K562 (cell line): ENCODE results near the gene ICAM1. TPM values are rescaled to one million over a fixed set of nuclear protein-coding genes. Genes with fewer than 3 reads are reported as not detected.

Source experiments
- BMI1 ChIP-seq: fragments of 150-350 bp; IDR thresholded peaks from 2 replicates; pipeline ENCODE4 v1.6.1; 2014; ENCODE audit warnings: low read length
- CEBPZ ChIP-seq: fragments of 150-350 bp; IDR thresholded peaks from 2 replicates; pipeline ENCODE4 v1.6.1; 2014; ENCODE audit warnings: low read depth, mild to moderate bottlenecking, low read length, borderline replicate concordance
- CREB3 ChIP-seq: fragments of 450-650 bp; conservative IDR thresholded peaks from 2 replicates; pipeline ENCODE4 v1.6.1; 2016; ENCODE audit warnings: missing genetic modification characterization, low read depth, mild to moderate bottlenecking, missing compliant biosample characterization, moderate library complexity
- ELF4 ChIP-seq: fragments of 450-650 bp; formaldehyde crosslinking; IDR thresholded peaks from 2 replicates; pipeline ENCODE4 v1.4.0; 2022; ENCODE audit warnings: missing genetic modification characterization
- GTF3C2 ChIP-seq: IDR thresholded peaks from 3 replicates; pipeline ENCODE4 v1.6.1; 2011; ENCODE audit warnings: borderline replicate concordance, mild to moderate bottlenecking, moderate library complexity; ENCODE audit not compliant: insufficient read length; ENCODE audit errors: extremely low read depth
- HMG20B ChIP-seq: fragments of 250-450 bp; sonication (Bioruptor Pico); IDR thresholded peaks from 2 replicates; pipeline ENCODE4 v1.5.0; 2021; ENCODE audit warnings: mild to moderate bottlenecking
- HNRNPUL1 ChIP-seq: fragments of 200-400 bp; formaldehyde crosslinking; IDR thresholded peaks from 2 replicates; pipeline ENCODE4 v1.6.1; 2017; ENCODE audit warnings: low read length
- IRF2 ChIP-seq: sonication (generic); formaldehyde crosslinking; IDR thresholded peaks from 2 replicates; pipeline ENCODE4 v1.8.1; 2022; ENCODE audit warnings: mild to moderate bottlenecking, missing genetic modification reagents
- KLF10 ChIP-seq: fragments of 250-450 bp; sonication (Bioruptor Pico); IDR thresholded peaks from 2 replicates; pipeline ENCODE4 v1.6.1; 2021; ENCODE audit warnings: matching md5 sums
- L3MBTL2 ChIP-seq: fragments of 450-650 bp; IDR thresholded peaks from 2 replicates; pipeline ENCODE4 v1.6.1; 2016; ENCODE audit warnings: mild to moderate bottlenecking, moderate library complexity
- NCOA2 ChIP-seq, 2 experiments: fragments of 450-650 bp; IDR thresholded peaks; 2 replicates each; pipeline ENCODE4 v1.6.1; 2018; ENCODE audit warnings: mild to moderate bottlenecking in 2 of 2, moderate library complexity in 1 of 2; ENCODE audit not compliant: partially characterized antibody in 2 of 2
- NFATC3 ChIP-seq: fragments of 450-650 bp; IDR thresholded peaks from 2 replicates; pipeline ENCODE4 v1.6.1; 2017; ENCODE audit warnings: mild to moderate bottlenecking
- PHF8 ChIP-seq: fragments of 200-600 bp; sonication (generic); IDR thresholded peaks from 2 replicates; pipeline ENCODE4 v1.6.1; 2012; ENCODE audit warnings: mixed run types, mild to moderate bottlenecking, inconsistent platforms, low read length, moderate library complexity, borderline replicate concordance
- TRIM25 ChIP-seq: fragments of 450-650 bp; IDR thresholded peaks from 2 replicates; pipeline ENCODE4 v1.7.0; 2016; ENCODE audit warnings: borderline replicate concordance
- ZFP30 ChIP-seq: fragments of 250-450 bp; sonication (Bioruptor Pico); IDR thresholded peaks from 2 replicates; pipeline ENCODE4 v1.8.0; 2022; ENCODE audit warnings: moderate library complexity, mild to moderate bottlenecking, inconsistent platforms, borderline replicate concordance
- ZNF395 ChIP-seq: fragments of 200-800 bp; sonication (Bioruptor generic); IDR thresholded peaks from 2 replicates; pipeline ENCODE4 v1.6.1; 2017; ENCODE audit warnings: missing genetic modification characterization, missing compliant biosample characterization
- ZNF696 ChIP-seq: fragments of 250-450 bp; sonication (Bioruptor Pico); conservative IDR thresholded peaks from 2 replicates; pipeline ENCODE4 v1.4.0; 2020; ENCODE audit warnings: mild to moderate bottlenecking, moderate library complexity
- polyA plus RNA-seq, 8 experiments: library from polyadenylated mRNA; depleted of rRNA in 4 of 8; stranded (reverse) in 5 of 8; unstranded in 3 of 8; fragments of >200 nt; fragmentation: Nextera tagmentation in 2 of 8; fragmentation: Illumina TruSeq in 1 of 8; extraction: Ambion mirVana in 2 of 8; extraction: Trizol in 1 of 8; gene quantifications; 2 replicates each; pipeline versions ENCODE4 v1.2.1 to v1.2.3, GENCODE V29; 2011 to 2014; ENCODE audit warnings: inconsistent platforms in 1 of 8, missing spikeins in 1 of 8
- total RNA-seq, 7 experiments: library from RNA; depleted of rRNA in 6 of 7; stranded (reverse); fragments of >200 nt in 6 of 7; fragmentation: Illumina TruSeq in 2 of 7; extraction: Trizol in 2 of 7; gene quantifications; 2 replicates each; pipeline versions ENCODE4 v1.2.1 to v1.2.3, GENCODE V29; 2011 to 2021; ENCODE audit warnings: low replicate concordance in 1 of 7

Gene ICAM1
- total and polyA plus RNA-seq, 9 of the 15 experiments (the other 6 are each of a cell fraction or from before 2014, with no cell fraction given): 2.3 to 24.4 (median 13.4) TPM

- TF ChIP-seq GTF3C2 (no peak), PHF8 (peak; percentile 76; the same call in 1 of the 2 replicates), NCOA2 (IDR thresholded peaks at IDR 0.05; ENCODE audit: partially characterized antibody in 2 of 2) (no peak), ZFP30 (CRISPR knock-in tag) (no peak), L3MBTL2 (no peak; the same call in 1 of the 2 replicates), ZNF696 (no peak), ELF4 (CRISPR knock-in tag) (no peak), HMG20B (CRISPR knock-in tag) (no peak), KLF10 (no peak), ZNF395 (CRISPR knock-in tag) (0 out of 2 replicates have a peak, but pooled peaks have one; percentile 73), CEBPZ (no peak), CREB3 (tag) (no peak), IRF2 (CRISPR knock-in tag) (no peak), TRIM25 (no peak), NFATC3 (no peak), BMI1 (no peak), HNRNPUL1 (no peak)
Measured at GRCh38 chr19:10230861-10231611, 39.9 kb upstream of the ICAM1 start, which contains the start of gene S1PR2 (continued).
